Prostate gland (tissue), 2 donors: ENCODE data around the gene NTM.

Source experiments
- POLR2A ChIP-seq: fragments of 450-650 bp; IDR thresholded peaks from one replicate; pipeline ENCODE4 v1.6.1; 2016; ENCODE audit warnings: antibody characterized with exemption, mild to moderate bottlenecking
- TF ChIP-seq, protein P1 (sequence below), 4 experiments: fragments of 200-600 bp in 2 of 4; fragments of 450-650 bp in 2 of 4; sonication (generic) in 2 of 4; IDR thresholded peaks; 1 replicate in 3 of 4; 2 replicates in 1 of 4; pipeline ENCODE4 v1.5.1; 2016 to 2019; ENCODE audit warnings: antibody characterized with exemption in 4 of 4, mild to moderate bottlenecking in 2 of 4, moderate library complexity in 2 of 4

DNA sequence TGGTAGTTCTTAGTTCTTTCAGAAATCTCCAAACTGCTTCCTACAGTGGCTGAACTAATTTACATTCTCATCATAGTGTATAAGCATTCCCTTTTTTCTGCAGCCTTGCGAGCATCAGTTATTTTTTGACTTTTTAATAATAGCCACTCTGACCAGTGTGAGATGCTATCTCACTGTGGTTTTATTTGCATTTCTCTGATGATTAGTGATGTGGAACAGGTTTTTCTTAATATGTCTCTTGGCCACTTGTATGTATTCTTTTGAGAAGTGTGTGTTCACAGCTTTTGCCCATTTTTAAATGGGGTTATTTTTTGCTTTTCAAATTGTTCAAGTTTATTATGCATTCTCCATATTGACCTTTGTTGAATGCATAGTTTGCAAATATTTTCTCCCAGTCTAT is 459.3 kb downstream of the NTM start:
- TF ChIP-seq, protein P1, sequence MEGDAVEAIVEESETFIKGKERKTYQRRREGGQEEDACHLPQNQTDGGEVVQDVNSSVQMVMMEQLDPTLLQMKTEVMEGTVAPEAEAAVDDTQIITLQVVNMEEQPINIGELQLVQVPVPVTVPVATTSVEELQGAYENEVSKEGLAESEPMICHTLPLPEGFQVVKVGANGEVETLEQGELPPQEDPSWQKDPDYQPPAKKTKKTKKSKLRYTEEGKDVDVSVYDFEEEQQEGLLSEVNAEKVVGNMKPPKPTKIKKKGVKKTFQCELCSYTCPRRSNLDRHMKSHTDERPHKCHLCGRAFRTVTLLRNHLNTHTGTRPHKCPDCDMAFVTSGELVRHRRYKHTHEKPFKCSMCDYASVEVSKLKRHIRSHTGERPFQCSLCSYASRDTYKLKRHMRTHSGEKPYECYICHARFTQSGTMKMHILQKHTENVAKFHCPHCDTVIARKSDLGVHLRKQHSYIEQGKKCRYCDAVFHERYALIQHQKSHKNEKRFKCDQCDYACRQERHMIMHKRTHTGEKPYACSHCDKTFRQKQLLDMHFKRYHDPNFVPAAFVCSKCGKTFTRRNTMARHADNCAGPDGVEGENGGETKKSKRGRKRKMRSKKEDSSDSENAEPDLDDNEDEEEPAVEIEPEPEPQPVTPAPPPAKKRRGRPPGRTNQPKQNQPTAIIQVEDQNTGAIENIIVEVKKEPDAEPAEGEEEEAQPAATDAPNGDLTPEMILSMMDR (IDR thresholded peaks at IDR 0.05), result no peak
- TF ChIP-seq POLR2A, result no peak
